Kasumi-1 (cell line): ENCODE results near the gene NF1.
"Not testable (repeated sequence)": the region's sequence is repeated elsewhere in the genome, so short reads cannot be mapped to it uniquely, and the experiment has no call there.

ENCODE experiments used
- DNase-seq, 2 experiments: peaks; one replicate each; lab custom pipeline; 2025; lab: John Stamatoyannopoulos, UW

Gene NF1, protein sequence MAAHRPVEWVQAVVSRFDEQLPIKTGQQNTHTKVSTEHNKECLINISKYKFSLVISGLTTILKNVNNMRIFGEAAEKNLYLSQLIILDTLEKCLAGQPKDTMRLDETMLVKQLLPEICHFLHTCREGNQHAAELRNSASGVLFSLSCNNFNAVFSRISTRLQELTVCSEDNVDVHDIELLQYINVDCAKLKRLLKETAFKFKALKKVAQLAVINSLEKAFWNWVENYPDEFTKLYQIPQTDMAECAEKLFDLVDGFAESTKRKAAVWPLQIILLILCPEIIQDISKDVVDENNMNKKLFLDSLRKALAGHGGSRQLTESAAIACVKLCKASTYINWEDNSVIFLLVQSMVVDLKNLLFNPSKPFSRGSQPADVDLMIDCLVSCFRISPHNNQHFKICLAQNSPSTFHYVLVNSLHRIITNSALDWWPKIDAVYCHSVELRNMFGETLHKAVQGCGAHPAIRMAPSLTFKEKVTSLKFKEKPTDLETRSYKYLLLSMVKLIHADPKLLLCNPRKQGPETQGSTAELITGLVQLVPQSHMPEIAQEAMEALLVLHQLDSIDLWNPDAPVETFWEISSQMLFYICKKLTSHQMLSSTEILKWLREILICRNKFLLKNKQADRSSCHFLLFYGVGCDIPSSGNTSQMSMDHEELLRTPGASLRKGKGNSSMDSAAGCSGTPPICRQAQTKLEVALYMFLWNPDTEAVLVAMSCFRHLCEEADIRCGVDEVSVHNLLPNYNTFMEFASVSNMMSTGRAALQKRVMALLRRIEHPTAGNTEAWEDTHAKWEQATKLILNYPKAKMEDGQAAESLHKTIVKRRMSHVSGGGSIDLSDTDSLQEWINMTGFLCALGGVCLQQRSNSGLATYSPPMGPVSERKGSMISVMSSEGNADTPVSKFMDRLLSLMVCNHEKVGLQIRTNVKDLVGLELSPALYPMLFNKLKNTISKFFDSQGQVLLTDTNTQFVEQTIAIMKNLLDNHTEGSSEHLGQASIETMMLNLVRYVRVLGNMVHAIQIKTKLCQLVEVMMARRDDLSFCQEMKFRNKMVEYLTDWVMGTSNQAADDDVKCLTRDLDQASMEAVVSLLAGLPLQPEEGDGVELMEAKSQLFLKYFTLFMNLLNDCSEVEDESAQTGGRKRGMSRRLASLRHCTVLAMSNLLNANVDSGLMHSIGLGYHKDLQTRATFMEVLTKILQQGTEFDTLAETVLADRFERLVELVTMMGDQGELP (N-terminal part only)

DNA sequence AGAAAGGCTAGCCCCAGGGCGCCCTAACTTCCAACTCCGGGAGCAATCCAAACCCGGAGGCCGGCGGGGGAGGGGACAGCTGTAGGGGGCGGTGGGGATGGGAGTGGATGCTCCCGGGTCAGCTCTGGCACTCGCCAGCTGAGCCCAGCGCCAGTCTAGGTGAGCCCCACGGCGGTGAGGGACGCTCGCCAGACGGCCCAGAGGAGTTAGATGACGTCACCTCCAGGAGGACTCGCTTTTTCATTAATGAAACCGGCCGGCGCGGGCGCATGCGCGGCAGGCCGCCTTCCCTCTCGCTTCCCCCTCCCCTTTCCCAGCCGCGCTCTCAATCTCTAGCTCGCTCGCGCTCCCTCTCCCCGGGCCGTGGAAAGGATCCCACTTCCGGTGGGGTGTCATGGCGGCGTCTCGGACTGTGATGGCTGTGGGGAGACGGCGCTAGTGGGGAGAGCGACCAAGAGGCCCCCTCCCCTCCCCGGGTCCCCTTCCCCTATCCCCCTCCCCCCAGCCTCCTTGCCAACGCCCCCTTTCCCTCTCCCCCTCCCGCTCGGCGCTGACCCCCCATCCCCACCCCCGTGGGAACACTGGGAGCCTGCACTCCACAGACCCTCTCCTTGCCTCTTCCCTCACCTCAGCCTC is at the start of gene NF1:
Gene NF1, plus strand, starts transcription at position 378 of the 636 bp plus-strand sequence. CDS start 333 bp downstream, outside the sequence.
- peak; percentile 85 to 89 for DNase-seq

DNA sequence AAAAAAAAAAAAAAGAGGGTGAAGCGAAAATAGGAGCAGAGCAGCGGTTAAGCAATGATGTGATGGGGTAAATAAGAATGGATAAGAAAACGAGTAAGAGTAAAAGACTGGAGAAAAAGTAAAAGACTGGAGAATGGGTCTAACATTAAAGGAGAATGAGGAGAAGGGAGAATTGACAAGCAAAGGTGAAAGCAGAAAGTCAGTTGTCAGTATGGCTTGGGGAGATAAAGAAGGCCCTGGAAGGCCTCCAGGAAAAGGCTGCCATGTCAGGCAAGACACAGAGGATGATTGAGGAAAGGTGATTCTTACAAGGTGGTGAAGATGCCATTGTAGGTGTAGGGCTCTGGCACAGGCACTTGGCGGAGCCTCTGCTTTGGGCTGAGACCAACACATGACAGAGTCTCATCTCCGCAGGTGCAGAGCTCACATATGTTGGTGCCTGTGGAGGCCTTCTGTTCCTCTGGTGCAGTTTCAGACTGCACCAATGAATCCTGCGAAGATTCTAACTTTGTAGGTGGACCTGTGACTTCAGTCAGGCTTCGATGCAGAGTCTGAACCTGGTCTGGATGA is 47.8 kb upstream of the NF1 start:
- DNase-seq, result not testable (repeated sequence)

DNA sequence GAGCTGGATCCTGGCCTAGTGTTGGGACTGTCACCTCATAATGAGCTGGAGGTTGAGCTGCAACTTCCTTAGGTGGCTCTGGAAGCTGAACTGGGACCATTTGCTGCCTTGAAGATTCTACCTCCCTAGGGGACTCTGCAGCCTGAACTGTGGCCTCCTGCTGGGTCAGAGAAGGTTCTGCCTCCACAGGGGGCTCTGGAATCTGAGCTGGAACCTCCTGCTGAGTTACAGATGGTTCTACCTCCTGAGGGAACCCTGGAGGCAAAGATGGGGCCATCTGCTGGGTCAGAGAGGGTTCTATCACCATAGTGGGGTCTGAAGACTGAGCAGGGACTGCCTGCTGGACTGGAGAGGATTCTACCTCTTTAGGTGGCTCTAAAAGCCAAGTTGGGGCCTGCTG is 46.6 kb upstream of the NF1 start:
- no peak for DNase-seq

DNA sequence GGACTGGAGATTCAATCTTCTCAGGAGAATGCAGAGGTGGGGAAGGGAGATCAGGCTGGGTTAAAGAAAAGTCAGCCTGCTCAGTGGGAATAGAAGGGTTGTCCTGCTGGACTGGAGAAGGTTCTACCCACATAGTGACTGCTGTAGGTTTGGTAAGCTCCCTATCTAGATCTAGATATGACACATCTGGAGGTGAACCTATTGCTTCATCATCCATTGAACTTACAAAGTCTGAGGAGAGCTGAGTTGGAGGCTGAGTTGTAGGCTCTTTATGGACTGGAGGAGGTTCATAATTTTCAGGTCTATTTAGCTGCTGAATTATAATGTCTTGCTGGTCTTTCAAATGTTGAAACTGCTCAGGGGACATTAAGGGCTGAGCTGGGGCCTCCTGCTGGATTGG is 46.0 kb upstream of the NF1 start:
- no peak for DNase-seq

DNA sequence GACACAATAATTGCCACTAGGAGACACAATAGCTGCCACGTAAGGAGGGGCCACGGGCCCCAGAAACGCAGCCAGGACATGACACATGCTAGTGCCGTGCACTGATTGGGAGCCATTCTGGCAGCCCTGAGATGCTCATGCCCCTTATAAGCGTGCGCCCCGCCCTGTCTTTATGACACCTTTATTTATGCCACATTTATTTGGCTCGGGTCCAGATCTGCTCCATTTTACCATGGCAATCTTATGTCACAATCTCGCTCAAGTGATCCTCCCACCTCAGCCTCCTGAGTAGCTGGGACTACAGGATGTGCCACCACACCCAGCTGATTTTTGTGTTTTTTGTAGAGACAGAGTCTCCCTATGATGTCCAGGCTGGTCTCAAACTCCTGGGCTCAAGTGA is 43.8 kb upstream of the NF1 start:
- no peak for DNase-seq

DNA sequence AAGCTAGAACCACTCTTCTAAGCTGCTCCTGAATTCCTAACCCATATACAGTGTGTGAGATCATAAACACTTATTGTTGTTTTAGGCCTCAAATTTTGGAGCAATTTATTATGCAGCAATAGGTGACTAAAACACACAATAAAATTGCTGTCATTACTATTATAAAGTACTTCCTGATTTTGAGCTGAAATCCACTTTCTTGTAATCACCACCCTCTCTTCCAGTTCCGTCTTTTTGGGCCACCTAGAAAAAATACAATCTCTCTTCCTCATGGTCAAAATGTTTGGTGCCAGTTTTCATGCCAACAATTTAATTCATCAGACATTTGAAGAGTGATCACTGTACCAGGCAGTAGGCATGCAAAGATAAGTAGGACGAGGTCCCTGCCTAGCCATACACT is 43.3 kb upstream of the NF1 start:
- DNase-seq, result no peak

DNA sequence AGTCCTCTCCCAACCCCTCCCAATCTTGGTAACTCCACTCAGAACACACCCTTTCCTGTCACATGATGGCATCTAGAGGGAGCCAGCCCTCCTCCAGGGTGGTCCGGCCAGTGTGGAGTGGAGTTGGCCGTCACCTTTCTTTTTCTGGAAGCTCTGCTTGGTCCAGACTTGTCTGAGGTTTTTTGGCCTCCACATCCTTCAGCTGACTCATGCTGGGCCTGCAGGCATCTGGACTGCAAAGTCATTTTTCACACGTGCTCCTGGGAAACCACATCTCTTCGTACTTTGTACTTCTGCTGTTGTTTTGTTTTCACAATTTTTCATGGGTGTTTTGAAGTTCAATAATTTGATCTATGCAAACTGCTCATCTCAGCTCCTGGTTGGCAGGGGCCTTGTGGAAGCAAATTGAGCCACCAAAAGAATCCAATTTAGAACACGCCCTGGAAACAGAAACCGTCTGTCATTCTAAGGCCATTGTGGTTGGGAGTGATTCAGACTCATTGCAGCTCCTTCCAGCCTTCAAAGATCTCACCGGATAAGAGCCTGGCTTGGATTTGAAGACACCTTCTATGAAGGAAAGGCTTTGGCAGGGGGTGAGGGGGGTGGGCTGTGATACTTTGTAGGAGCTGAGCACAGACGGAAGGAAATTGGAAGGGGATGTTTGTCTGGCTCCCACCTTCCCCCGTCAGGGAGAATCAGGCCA is 42.4 kb upstream of the NF1 start:
- peak; percentile 21 to 37 for DNase-seq

DNA sequence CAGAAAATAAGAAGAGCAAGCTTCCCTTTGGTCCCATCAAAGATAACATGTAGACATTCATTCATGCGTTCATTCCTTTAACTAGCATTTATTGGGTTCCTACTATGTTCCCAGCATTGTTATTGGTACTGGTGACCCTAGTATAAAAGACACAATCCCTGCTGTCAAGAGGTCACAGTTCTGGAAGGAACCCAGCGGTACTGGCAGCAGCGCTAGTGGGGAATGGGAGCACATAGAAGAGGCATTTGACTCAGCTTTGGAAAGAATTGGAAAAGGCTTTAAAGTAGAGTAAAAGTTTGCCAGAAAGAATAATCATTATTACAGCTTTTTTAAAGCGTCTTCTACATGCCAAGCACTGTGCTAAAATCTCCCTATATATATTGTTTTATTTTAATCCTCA is 41.7 kb upstream of the NF1 start:
- no peak for DNase-seq

DNA sequence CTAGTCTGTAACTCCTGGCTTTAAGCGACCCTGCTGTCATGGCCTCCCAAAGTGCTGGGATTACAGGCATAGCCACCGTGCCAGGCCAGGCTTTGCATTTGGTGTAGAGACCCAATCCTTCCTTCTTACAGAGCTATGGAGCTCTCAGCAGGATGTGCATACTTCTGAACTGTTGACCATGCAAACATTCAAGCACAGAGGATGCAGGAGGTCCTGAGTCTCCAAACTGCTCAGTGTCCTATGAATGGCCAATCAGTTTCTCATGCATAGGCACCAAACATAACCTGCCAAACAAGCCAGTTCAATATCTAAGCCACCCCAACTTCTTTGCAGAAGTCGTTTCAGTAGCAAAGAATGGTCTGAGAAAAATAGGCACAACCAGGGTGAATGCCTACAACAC is 40.0 kb upstream of the NF1 start:
- no peak for DNase-seq

DNA sequence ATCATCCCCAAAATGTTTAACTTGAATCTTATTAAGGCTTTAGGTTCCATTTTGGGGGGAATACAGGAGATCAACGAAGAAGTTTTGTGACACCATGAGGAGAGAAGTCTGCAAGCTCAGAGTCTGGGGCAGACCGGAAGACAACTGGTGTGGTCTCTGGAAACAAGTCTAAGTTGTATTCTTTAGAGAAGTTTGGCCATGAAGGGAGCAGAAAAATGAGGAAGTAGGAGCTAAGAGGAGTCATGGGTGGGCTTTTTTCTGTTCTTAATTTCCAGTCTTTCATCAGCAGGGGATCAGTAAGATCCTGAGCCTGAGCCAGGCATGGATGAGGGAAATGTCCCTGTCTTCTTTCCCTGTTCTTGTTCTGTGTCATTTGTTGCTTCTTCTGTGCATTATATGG is 35.8 kb upstream of the NF1 start:
- DNase-seq, result peak; percentile 90 to 94

DNA sequence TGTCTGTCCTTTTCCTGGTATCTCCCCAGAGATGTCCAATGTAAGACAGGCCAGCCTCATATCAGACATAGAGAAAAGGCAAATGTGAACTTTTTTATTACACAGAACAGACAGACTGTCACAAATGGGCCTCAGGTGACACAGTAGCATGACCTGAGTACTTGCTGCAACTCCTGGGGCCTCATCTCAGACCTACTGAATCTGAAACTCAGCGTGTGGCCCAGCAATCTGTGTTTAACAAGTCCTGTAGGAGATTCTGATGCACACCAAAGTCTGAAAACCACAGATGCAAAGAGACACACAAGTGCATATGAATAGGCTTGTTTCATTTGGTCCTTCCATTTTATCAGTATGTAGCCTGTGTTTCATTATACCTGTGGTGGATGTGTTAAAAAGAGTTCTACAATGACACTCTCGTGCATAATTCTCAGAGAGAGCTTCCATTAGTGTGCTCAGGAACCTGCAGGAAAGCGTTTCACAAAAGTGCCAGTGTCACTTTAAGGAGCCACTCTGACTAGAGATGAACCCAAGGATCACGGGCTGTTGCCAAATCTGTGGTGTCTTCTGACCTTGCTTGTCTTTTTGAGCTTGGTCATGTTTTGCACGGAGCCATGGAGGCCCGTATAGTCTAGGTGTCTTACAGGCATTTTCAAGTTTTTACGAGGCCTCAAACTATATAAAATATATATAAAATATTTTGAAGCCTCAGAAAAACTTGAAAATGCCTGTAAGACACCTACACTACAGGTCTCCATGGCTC is 33.8 kb upstream of the NF1 start:
- DNase-seq, result no peak

DNA sequence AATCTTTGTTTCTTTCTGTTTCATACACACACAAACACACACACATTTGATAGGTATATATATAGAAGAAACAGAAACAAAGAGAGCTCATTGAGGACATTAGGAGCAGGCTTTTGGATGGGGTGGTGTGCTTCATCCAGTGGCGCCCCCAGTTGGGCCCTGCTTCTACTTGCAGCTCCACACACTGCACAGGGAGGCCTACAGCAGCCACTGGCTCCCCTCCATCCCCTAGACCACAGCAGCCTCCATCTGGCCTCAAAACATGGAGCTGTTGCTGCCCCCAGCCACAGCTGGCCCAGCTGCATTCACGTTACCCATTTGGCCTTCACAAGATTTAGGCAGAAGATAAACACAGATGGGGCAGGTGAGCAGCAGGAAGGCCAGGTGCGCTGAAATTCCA is 33.1 kb upstream of the NF1 start:
- DNase-seq, result peak; percentile 12 to 13

DNA sequence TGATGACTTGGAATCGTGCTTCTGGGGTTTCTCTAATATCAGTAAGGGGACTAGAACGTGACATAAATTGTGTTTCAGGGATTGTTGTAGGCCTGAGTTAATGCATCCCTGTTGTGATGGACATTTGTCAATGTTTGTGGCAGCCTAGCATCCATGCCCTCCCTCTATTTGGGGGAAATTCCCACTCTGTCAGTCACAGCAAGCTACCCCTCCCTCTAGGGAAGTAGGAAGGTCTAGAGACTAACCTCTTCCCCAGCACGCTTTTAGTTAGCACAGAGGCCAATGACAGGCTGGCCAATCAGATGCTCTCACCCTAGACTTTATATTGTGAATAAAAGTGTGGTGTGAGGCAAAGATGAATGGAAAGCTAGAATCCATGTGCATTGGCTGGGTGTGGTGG is 32.4 kb upstream of the NF1 start:
- DNase-seq, result no peak

DNA sequence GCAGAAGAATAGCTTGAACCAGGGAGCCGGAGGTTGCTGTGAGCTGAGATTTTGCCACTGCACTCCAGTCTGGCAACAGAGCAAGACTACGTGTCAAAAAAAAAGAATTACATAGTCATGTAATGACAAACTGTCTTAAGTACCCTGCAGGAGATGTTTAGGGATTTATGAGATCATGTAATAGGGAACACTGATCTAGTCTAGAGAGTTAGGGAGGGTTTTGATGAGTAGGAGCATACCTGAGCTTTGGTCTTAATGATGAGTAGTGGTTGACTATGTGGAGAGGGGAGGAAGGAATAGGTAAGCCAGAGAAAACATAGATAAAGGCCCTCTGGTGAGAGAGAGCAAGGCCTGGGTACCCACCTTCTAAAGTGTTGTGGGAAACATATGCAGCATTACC is 30.1 kb upstream of the NF1 start:
- DNase-seq, result no peak

DNA sequence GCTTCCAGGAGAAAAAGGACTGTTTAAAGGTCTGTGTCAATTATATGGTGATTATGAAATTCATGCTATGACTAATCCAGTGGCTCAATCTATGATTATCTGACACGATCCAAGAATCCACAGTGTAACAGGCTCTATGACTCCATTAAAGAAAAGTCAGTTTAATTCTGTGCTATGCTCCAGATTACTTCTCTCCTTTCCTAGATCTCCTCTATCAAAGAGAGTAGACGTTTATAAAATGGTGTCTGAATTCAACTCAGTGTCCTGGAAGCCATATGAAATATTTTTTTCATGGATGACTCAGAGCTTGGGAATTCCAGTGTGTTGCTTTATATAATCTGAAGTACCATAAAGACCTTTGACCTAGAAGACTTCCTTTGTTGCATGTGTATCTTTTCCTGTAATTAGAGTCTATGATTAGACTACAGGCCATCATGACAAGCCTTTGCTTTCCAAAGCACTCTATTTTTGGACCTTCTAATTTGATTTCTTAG is 27.0 kb upstream of the NF1 start:
- DNase-seq, result no peak

DNA sequence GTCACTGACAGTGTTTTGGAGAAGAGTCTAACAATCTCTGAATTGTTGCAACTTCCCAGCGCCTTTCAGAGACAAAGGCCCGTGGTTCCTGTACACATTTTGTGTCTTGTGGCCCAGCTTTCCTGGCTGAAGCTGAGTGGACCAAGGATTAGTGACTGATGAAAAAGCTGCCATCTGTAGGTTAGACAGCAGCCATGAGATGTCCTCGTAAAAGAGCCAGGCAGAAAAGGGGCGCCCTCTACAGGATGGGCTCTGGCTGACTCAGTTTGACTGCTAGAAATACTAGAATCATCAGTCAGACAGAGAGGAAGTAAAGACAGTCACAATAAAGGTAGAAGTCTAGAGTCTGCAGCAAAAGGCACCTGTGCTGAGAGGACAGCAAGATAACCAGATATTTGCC is 26.5 kb upstream of the NF1 start:
- peak; percentile 71 to 79 for DNase-seq

DNA sequence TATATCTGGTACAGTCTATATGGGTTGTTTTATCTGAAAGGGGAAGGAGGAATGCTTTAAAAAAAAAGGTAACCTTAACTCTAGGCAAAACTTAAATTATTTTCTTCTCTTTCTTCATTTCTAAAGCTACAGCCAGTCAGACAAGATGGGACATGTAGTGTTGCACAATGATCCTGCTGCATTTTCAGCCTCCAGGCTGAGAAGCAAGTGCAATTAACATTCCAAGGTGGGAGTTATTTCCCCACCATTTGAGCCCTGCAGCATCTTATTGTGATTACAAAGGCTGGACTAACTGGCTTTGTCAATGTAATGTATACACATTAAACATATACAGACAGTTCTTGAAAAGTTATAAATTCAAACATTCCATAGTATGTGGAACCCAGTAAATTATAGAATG is 22.6 kb upstream of the NF1 start:
- no peak for DNase-seq

DNA sequence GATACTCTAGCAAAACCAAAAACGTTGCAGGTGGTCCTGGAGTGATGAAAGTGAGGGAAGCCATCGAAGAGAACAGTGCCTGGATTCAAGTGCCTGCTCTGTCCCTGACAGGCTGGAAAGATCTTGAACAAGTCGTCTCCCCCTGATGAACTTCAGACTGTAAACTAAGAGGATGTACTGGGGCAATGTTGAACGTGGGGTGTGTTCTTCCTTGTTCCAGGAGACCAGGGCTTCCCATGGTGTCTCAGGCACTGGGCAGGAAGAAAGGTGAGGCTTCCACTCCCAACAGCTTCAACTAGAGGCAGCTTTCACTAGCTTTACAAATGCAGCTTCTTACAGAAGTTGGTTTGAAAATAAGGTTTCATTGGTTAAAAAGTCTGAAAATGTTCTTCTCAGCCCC is 21.4 kb upstream of the NF1 start:
- DNase-seq, result no peak

DNA sequence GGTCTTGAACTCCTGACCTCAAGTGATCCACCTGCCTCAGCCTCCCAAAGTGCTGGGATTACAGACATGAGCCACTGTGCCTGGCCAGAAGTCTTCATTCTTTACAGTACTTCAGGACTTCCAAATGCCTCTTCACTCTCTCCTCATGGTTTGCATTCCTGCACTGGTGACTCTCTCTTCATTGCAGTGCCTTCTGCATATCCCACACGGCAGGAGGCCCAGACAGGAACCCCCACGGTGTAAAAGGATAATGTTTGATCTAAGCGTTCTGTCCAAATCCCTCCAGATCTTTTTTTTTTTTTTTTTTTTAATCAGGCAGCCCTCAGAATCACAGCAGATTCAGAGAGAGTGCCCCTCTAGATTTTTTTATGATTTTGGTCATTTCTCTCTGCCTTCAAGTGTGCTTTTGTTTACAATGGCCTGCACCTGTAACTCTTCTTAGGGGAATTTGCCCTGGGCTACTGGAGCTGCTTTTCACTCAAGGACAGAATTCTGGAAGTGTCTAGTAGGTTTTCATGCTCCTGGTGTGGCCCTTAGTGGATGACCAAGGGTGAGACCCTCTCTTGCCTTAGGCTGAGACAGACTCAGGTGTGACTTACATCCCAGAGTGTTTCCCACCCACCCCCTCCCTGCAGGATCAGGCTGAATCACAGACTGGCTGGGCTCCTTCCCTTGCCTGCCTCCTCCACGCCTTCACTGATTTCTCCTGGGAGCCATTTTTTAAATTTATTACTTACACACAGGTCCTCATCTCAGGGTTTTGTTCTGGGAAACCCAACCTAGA is 19.8 kb upstream of the NF1 start:
- DNase-seq, result no peak
